Liver (tissue), 3 donors: ENCODE measurements around the gene AQP5.

Experiments used
- RAD21 ChIP-seq, 2 donors: IDR thresholded peaks; 2 replicates each; pipeline ENCODE4 v1.6.1; 2016; ENCODE audit warnings: antibody characterized with exemption in 2 of 2, mild to moderate bottlenecking in 2 of 2
- SP1 ChIP-seq: IDR thresholded peaks from 2 replicates; pipeline ENCODE4 v1.6.1; 2018; ENCODE audit warnings: antibody characterized with exemption, mild to moderate bottlenecking
- TAF1 ChIP-seq: conservative IDR thresholded peaks from 2 replicates; pipeline ENCODE4 v1.6.1; 2016; ENCODE audit warnings: antibody characterized with exemption, mild to moderate bottlenecking
- YY1 ChIP-seq: IDR thresholded peaks from 2 replicates; pipeline ENCODE4 v1.6.1; 2016; ENCODE audit warnings: antibody characterized with exemption, mild to moderate bottlenecking
- TF ChIP-seq, protein P1 (sequence below): fragments of 150-350 bp; IDR thresholded peaks from 2 replicates; pipeline ENCODE4 v1.5.1; 2017; ENCODE audit warnings: improper control_type of control experiment, low read depth, low read length; ENCODE audit not compliant: missing input control
- TF ChIP-seq, protein P2 (sequence below): IDR thresholded peaks from 2 replicates; pipeline ENCODE4 v1.6.1; 2016; ENCODE audit warnings: antibody characterized with exemption, mild to moderate bottlenecking
- donor health status: healthy.
- donor health status: healthy.

- TF ChIP-seq, protein P1, sequence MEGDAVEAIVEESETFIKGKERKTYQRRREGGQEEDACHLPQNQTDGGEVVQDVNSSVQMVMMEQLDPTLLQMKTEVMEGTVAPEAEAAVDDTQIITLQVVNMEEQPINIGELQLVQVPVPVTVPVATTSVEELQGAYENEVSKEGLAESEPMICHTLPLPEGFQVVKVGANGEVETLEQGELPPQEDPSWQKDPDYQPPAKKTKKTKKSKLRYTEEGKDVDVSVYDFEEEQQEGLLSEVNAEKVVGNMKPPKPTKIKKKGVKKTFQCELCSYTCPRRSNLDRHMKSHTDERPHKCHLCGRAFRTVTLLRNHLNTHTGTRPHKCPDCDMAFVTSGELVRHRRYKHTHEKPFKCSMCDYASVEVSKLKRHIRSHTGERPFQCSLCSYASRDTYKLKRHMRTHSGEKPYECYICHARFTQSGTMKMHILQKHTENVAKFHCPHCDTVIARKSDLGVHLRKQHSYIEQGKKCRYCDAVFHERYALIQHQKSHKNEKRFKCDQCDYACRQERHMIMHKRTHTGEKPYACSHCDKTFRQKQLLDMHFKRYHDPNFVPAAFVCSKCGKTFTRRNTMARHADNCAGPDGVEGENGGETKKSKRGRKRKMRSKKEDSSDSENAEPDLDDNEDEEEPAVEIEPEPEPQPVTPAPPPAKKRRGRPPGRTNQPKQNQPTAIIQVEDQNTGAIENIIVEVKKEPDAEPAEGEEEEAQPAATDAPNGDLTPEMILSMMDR: no peak
- TF ChIP-seq SP1: no peak
- TF ChIP-seq, protein P2, sequence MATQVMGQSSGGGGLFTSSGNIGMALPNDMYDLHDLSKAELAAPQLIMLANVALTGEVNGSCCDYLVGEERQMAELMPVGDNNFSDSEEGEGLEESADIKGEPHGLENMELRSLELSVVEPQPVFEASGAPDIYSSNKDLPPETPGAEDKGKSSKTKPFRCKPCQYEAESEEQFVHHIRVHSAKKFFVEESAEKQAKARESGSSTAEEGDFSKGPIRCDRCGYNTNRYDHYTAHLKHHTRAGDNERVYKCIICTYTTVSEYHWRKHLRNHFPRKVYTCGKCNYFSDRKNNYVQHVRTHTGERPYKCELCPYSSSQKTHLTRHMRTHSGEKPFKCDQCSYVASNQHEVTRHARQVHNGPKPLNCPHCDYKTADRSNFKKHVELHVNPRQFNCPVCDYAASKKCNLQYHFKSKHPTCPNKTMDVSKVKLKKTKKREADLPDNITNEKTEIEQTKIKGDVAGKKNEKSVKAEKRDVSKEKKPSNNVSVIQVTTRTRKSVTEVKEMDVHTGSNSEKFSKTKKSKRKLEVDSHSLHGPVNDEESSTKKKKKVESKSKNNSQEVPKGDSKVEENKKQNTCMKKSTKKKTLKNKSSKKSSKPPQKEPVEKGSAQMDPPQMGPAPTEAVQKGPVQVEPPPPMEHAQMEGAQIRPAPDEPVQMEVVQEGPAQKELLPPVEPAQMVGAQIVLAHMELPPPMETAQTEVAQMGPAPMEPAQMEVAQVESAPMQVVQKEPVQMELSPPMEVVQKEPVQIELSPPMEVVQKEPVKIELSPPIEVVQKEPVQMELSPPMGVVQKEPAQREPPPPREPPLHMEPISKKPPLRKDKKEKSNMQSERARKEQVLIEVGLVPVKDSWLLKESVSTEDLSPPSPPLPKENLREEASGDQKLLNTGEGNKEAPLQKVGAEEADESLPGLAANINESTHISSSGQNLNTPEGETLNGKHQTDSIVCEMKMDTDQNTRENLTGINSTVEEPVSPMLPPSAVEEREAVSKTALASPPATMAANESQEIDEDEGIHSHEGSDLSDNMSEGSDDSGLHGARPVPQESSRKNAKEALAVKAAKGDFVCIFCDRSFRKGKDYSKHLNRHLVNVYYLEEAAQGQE: no peak
- TF ChIP-seq TAF1: no peak
- TF ChIP-seq YY1: no peak
- no peak for TF ChIP-seq RAD21 (IDR thresholded peaks at IDR 0.05)
Measured at GRCh38 chr12:49969651-49970429, 8.2 kb downstream of the AQP5 start.
